ENCODE measurements around the gene DHX35. TPM values are rescaled to one million over a fixed set of nuclear protein-coding genes. Genes with fewer than 3 reads are reported as not detected.

DHX35 gene
- total RNA-seq, 1 experiment from 2014 or later = 20.4 TPM

- TF ChIP-seq ARID4B (CRISPR knock-in tag; IDR thresholded peaks at IDR 0.05; ENCODE audit: borderline replicate concordance) = no peak
- no peak for TF ChIP-seq GRHL2 (CRISPR knock-in tag; IDR thresholded peaks at IDR 0.05; ENCODE audit: insufficient replicate concordance, severe bottlenecking)
- no peak for TF ChIP-seq ZNF671 (CRISPR knock-in tag; IDR thresholded peaks at IDR 0.05)
- no peak for TF ChIP-seq FOXP1 (CRISPR knock-in tag; IDR thresholded peaks at IDR 0.05; ENCODE audit: borderline replicate concordance)
- no peak for TF ChIP-seq ELF4 (CRISPR knock-in tag; IDR thresholded peaks at IDR 0.05; ENCODE audit: low read depth)
Observed at GRCh38 chr20:39044501-39044900, 82.4 kb downstream of the DHX35 start (continued).

GRCh38 chr20:39045676-39046075 lies 83.5 kb downstream of the DHX35 start:
- peaks cover 16% of the 10 kb centered on the region for H3K36me3 Mint-ChIP-seq
- ATAC-seq (no peak), DNase-seq (ENCODE audit: low spot score) (no peak)
- no peak for TF ChIP-seq JAZF1 (CRISPR knock-in tag; IDR thresholded peaks at IDR 0.05)
- TF ChIP-seq SOX15 (CRISPR knock-in tag; IDR thresholded peaks at IDR 0.05) = no peak
- TF ChIP-seq TCF7 (CRISPR knock-in tag; IDR thresholded peaks at IDR 0.05; ENCODE audit: low read depth) = no peak
- no peak for TF ChIP-seq CTCF (IDR thresholded peaks at IDR 0.05)
- TF ChIP-seq RELA (CRISPR knock-in tag; IDR thresholded peaks at IDR 0.05; ENCODE audit: borderline replicate concordance) = no peak
- no peak for TF ChIP-seq ZSCAN18 (CRISPR knock-in tag; IDR thresholded peaks at IDR 0.05)
- no peak for TF ChIP-seq IRF1 (CRISPR knock-in tag; IDR thresholded peaks at IDR 0.05)
- TF ChIP-seq GABPB1 (CRISPR knock-in tag; IDR thresholded peaks at IDR 0.05) = no peak
- TF ChIP-seq GRHL2 (CRISPR knock-in tag; IDR thresholded peaks at IDR 0.05; ENCODE audit: insufficient replicate concordance, severe bottlenecking) = no peak
- no peak for TF ChIP-seq NR2C2 (CRISPR knock-in tag; IDR thresholded peaks at IDR 0.05)
- TF ChIP-seq NR1H2 (CRISPR knock-in tag; IDR thresholded peaks at IDR 0.05) = no peak
- TF ChIP-seq PRDM15 (CRISPR knock-in tag; IDR thresholded peaks at IDR 0.05) = no peak
- H3K4me1 Mint-ChIP-seq = peaks cover 4% of the 10 kb centered on the region; the same call in 1 of the 2 replicates
- POLR2A ChIA-PET = interaction anchor here (0.7 kb wide), 1 partner anchor 125 kb away, joined by 5 read pairs; no protein-coding TSS in a partner anchor
- H3K27me3 Mint-ChIP-seq (ENCODE audit: low read depth) = peaks cover 14% of the 10 kb centered on the region
- no peak overlapping the region for H3K27ac Mint-ChIP-seq
- no peak overlapping the region for H3K4me3 Mint-ChIP-seq
- no peaks in the 10 kb centered on the region for H3K9me3 Mint-ChIP-seq
- CTCF ChIA-PET = interaction anchor here (1.4 kb wide), 1 partner anchor 387 kb away, joined by 3 read pairs; no protein-coding TSS in a partner anchor
